GM21515 (cell line): ENCODE results near the gene GFRA4.

Source experiments
- ATAC-seq: cut with Tn5 transposase; IDR thresholded peaks from one replicate; pipeline ENCODE4 v1.9.1; 2021; ENCODE audit not compliant: unreplicated experiment

Gene GFRA4

GRCh38 chr20:3655131-3655405 lies 8.1 kb downstream of the GFRA4 start:
- ATAC-seq: no peak

GRCh38 chr20:3654326-3655130 lies 8.7 kb downstream of the GFRA4 start:
- no peak for ATAC-seq

- ATAC-seq: no peak
Measured at GRCh38 chr20:3653921-3654320, 9.3 kb downstream of the GFRA4 start.

GRCh38 chr20:3652676-3653596 lies 10.3 kb downstream of the GFRA4 start:
- no peak for ATAC-seq

- no peak for ATAC-seq
Measured at GRCh38 chr20:3652221-3652620, 11.0 kb downstream of the GFRA4 start.

GRCh38 chr20:3651204-3651962 lies 11.8 kb downstream of the GFRA4 start:
- no peak for ATAC-seq

- no peak for ATAC-seq
Measured at GRCh38 chr20:3648951-3649350, 14.2 kb downstream of the GFRA4 start.

- ATAC-seq: no peak
Measured at GRCh38 chr20:3647473-3647872, 15.7 kb downstream of the GFRA4 start.

GRCh38 chr20:3646651-3647050 lies 16.5 kb downstream of the GFRA4 start:
- no peak for ATAC-seq

GRCh38 chr20:3646067-3646440 lies 17.1 kb downstream of the GFRA4 start:
- ATAC-seq: no peak

GRCh38 chr20:3645309-3646066 lies 17.7 kb downstream of the GFRA4 start:
- ATAC-seq: no peak

- ATAC-seq: no peak
Measured at GRCh38 chr20:3640259-3640658, 22.9 kb downstream of the GFRA4 start.

- ATAC-seq: no peak
Measured at GRCh38 chr20:3635346-3635745, 27.9 kb downstream of the GFRA4 start.

GRCh38 chr20:3633913-3634478 lies 29.2 kb downstream of the GFRA4 start:
- ATAC-seq: no peak

GRCh38 chr20:3632311-3633004 lies 30.7 kb downstream of the GFRA4 start:
- ATAC-seq: no peak

- ATAC-seq: no peak
Measured at GRCh38 chr20:3631534-3631933, 31.7 kb downstream of the GFRA4 start.

- no peak for ATAC-seq
Measured at GRCh38 chr20:3630429-3630828, 32.8 kb downstream of the GFRA4 start.

GRCh38 chr20:3629893-3630292 lies 33.3 kb downstream of the GFRA4 start:
- no peak for ATAC-seq

GRCh38 chr20:3628502-3629314 lies 34.5 kb downstream of the GFRA4 start:
- no peak for ATAC-seq
